ENCODE measurements around the gene FBXW4. TPM values are rescaled to one million over a fixed set of nuclear protein-coding genes. Genes with fewer than 3 reads are reported as not detected.
A peak's percentile ranks its signal among the peaks of the same experiment; 100 is the strongest.

Gene FBXW4, protein sequence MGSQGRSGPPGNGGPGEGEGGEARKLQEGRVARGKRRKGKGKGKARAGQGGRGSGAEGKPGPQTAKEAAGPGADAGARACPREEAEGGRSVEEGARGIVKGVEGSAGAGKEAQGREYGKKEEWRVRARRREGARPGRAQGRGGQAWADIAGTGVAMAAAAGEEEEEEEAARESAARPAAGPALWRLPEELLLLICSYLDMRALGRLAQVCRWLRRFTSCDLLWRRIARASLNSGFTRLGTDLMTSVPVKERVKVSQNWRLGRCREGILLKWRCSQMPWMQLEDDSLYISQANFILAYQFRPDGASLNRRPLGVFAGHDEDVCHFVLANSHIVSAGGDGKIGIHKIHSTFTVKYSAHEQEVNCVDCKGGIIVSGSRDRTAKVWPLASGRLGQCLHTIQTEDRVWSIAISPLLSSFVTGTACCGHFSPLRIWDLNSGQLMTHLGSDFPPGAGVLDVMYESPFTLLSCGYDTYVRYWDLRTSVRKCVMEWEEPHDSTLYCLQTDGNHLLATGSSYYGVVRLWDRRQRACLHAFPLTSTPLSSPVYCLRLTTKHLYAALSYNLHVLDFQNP
- total RNA-seq (32.0 TPM), polyA plus RNA-seq (32.9 TPM)
- long read RNA-seq, donor 1, result 0 reads
- long read RNA-seq, donor 2, result 0 reads
- long read RNA-seq, donor 3, partial matches to known transcripts, result 0 of 2 reads
- long read RNA-seq, donor 3, other reads (novel, unspliced or antisense), result 0 of 2 reads
- long read RNA-seq, donor 4, partial matches to known transcripts, result 0 of 2 reads
- long read RNA-seq, donor 4, other reads (novel, unspliced or antisense), result 0 of 2 reads
- long read RNA-seq, donor 5, transcript FBXW4-201 (9 exons, 2,483 nt), result major isoform, 5 of 5 reads
- long read RNA-seq, donor 5, partial matches to known transcripts, result 0 of 5 reads
- long read RNA-seq, donor 5, other reads (novel, unspliced or antisense), result 0 of 5 reads
- long read RNA-seq, donor 6, partial matches to known transcripts, result 0 of 5 reads
- long read RNA-seq, donor 6, other reads (novel, unspliced or antisense), result 0 of 5 reads
- long read RNA-seq, donor 7, partial matches to known transcripts, result 0 of 1 reads
- long read RNA-seq, donor 7, other reads (novel, unspliced or antisense), result 0 of 1 reads
- long read RNA-seq, donor 8, partial matches to known transcripts, result 5 of 7 reads
- long read RNA-seq, donor 8, other reads (novel, unspliced or antisense), result 0 of 7 reads
- long read RNA-seq, donor 9, partial matches to known transcripts, result 0 of 1 reads
- long read RNA-seq, donor 9, other reads (novel, unspliced or antisense), result 0 of 1 reads
- long read RNA-seq, donor 10, partial matches to known transcripts, result 0 of 1 reads
- long read RNA-seq, donor 10, other reads (novel, unspliced or antisense), result 0 of 1 reads

- no peaks in the 10 kb centered on the region for H3K27me3 ChIP-seq (ENCODE audit: control insufficient read depth in 2 of 2, insufficient read depth in 1 of 2, low read length in 1 of 2)
- no peaks in the 10 kb centered on the region for H3K9me3 ChIP-seq (ENCODE audit: control insufficient read depth in 2 of 2, insufficient read depth in 1 of 2, low read length in 1 of 2)
- H3K36me3 ChIP-seq (ENCODE audit: control insufficient read depth in 2 of 2, insufficient read depth in 2 of 2, low read length in 1 of 2), result peaks cover 0 to 3% of the 10 kb centered on the region in 2 donors
- peaks cover 7 to 11% of the 10 kb centered on the region in 2 donors for H3K4me1 ChIP-seq (ENCODE audit: control insufficient read depth in 2 of 2, insufficient read depth in 2 of 2, low read length in 2 of 2)
- peak within 1 kb of the TSS; percentile 77 to 91 for H3K4me3 ChIP-seq (ENCODE audit: low read length in 2 of 2)
- H3K27ac ChIP-seq (ENCODE audit: low read depth in 1 of 2, low read length in 1 of 2), result peak within 1 kb of the TSS; percentile 84 to 96
- 3% methylated on average over 70 of the region's 70 CpGs for WGBS
- peak in 8 of 9 donors; percentile 22 to 72 (median 50) for DNase-seq (ENCODE audit: low read depth in 6 of 9, low spot score in 9 of 9)
Observed at GRCh38 chr10:101694674-101695403, at the start of gene FBXW4. Gene FBXW4 (minus strand): TSS chr10:101695170. CDS start chr10:101695105, 65 bp downstream.

DNA sequence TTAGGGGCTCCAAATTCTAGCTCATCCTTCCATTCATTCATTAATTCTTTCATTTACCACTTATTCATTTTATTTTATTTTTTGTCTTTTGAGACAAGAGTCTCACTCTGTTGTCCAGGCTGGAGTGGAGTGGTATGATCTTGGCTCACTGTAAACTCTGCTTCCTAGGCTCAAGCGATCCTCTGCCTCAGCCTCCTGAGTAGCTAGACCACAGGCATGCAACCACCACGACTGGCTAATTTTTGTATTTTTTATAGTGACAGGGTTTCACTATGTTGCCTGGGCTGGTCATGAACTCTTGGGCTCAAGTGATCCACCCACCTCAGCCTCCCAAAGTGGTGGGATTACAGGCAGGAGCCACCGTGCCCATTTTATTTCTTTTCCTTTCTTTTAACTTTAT lies 49.3 kb upstream of the FBXW4 start:
- H3K27ac ChIP-seq (ENCODE audit: low read depth in 1 of 2, low read length in 1 of 2), result no peak overlapping the region
- H3K4me3 ChIP-seq (ENCODE audit: low read length in 2 of 2), result no peak overlapping the region
- H3K27me3 ChIP-seq (ENCODE audit: control insufficient read depth in 2 of 2, insufficient read depth in 1 of 2, low read length in 1 of 2), result peaks cover 2 to 18% of the 10 kb centered on the region in 2 donors
- no peaks in the 10 kb centered on the region for H3K9me3 ChIP-seq (ENCODE audit: control insufficient read depth in 2 of 2, insufficient read depth in 1 of 2, low read length in 1 of 2)
- H3K4me1 ChIP-seq (ENCODE audit: control insufficient read depth in 2 of 2, insufficient read depth in 2 of 2, low read length in 2 of 2), result no peaks in the 10 kb centered on the region
- H3K36me3 ChIP-seq (ENCODE audit: control insufficient read depth in 2 of 2, insufficient read depth in 2 of 2, low read length in 1 of 2), result no peaks in the 10 kb centered on the region
- WGBS, result 92% methylated on average over 3 of the region's 3 CpGs
- no peak for DNase-seq (ENCODE audit: low read depth in 6 of 9, low spot score in 9 of 9)

DNA sequence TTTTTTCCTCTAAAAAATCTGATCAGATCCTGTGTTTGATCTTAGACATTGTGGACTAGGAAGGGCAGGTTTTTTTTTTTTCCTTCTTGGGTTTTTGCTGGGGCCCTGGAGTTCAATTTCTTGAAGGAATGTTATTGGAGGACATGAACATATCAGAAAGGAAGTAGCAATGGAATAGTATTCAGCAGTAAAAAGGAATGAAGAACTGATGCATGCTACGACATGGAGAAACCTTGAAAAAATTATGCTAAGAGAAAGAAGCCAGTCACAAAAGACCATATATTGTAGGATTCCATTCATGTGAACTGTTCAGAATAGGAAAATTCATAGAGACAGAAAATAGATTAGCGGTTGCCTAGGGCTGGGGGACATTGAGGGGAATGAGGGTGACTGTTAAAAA lies 47.0 kb upstream of the FBXW4 start:
- H3K27me3 ChIP-seq (ENCODE audit: control insufficient read depth in 2 of 2, insufficient read depth in 1 of 2, low read length in 1 of 2), result peaks cover 2 to 16% of the 10 kb centered on the region in 2 donors
- no peak for DNase-seq (ENCODE audit: low read depth in 6 of 9, low spot score in 9 of 9)
- no peaks in the 10 kb centered on the region for H3K4me1 ChIP-seq (ENCODE audit: control insufficient read depth in 2 of 2, insufficient read depth in 2 of 2, low read length in 2 of 2)
- no peaks in the 10 kb centered on the region for H3K9me3 ChIP-seq (ENCODE audit: control insufficient read depth in 2 of 2, insufficient read depth in 1 of 2, low read length in 1 of 2)
- H3K27ac ChIP-seq (ENCODE audit: low read depth in 1 of 2, low read length in 1 of 2), result no peak overlapping the region
- no peaks in the 10 kb centered on the region for H3K36me3 ChIP-seq (ENCODE audit: control insufficient read depth in 2 of 2, insufficient read depth in 2 of 2, low read length in 1 of 2)
- H3K4me3 ChIP-seq (ENCODE audit: low read length in 2 of 2), result no peak overlapping the region
- WGBS, result 48% methylated on average over 2 of the region's 2 CpGs

GRCh38 chr10:101736666-101737065 lies 41.7 kb upstream of the FBXW4 start:
- no peak overlapping the region for H3K27ac ChIP-seq (ENCODE audit: low read depth in 1 of 2, low read length in 1 of 2)
- H3K36me3 ChIP-seq (ENCODE audit: control insufficient read depth in 2 of 2, insufficient read depth in 2 of 2, low read length in 1 of 2), result no peaks in the 10 kb centered on the region
- H3K27me3 ChIP-seq (ENCODE audit: control insufficient read depth in 2 of 2, insufficient read depth in 1 of 2, low read length in 1 of 2), result peaks cover 2 to 19% of the 10 kb centered on the region in 2 donors
- no peaks in the 10 kb centered on the region for H3K4me1 ChIP-seq (ENCODE audit: control insufficient read depth in 2 of 2, insufficient read depth in 2 of 2, low read length in 2 of 2)
- no peak for DNase-seq (ENCODE audit: low read depth in 6 of 9, low spot score in 9 of 9)
- 78% methylated on average over 3 of the region's 3 CpGs for WGBS
- H3K4me3 ChIP-seq (ENCODE audit: low read length in 2 of 2), result no peak overlapping the region
- no peaks in the 10 kb centered on the region for H3K9me3 ChIP-seq (ENCODE audit: control insufficient read depth in 2 of 2, insufficient read depth in 1 of 2, low read length in 1 of 2)

- Histone ChIP-seq H3K4me3 (ENCODE audit: low read length in 2 of 2) (no peak overlapping the region), H3K36me3 (ENCODE audit: control insufficient read depth in 2 of 2, insufficient read depth in 2 of 2, low read length in 1 of 2) (no peaks in the 10 kb centered on the region), H3K27me3 (ENCODE audit: control insufficient read depth in 2 of 2, insufficient read depth in 1 of 2, low read length in 1 of 2) (peaks cover 0 to 10% of the 10 kb centered on the region in 2 donors), H3K4me1 (ENCODE audit: control insufficient read depth in 2 of 2, insufficient read depth in 2 of 2, low read length in 2 of 2) (no peaks in the 10 kb centered on the region), H3K27ac (ENCODE audit: low read depth in 1 of 2, low read length in 1 of 2) (no peak overlapping the region), H3K9me3 (ENCODE audit: control insufficient read depth in 2 of 2, insufficient read depth in 1 of 2, low read length in 1 of 2) (no peaks in the 10 kb centered on the region)
- WGBS, result 87% methylated on average over 1 of the region's 1 CpG
- DNase-seq (ENCODE audit: low read depth in 6 of 9, low spot score in 9 of 9), result no peak
Observed at GRCh38 chr10:101732096-101732495, 37.1 kb upstream of the FBXW4 start.

DNA sequence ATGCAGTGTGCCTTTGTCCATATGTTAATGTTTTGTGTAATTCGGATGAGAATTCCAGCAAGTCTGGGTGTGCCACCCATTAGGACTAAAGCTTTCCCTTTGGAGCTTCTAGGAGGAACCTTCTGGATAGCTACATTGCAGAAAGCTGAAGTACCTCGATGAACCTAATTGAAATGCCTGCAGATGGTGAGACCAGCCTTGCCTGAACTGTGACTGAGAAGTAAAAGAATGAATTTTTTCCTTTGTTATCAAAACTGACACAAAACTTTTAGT lies 31.1 kb upstream of the FBXW4 start:
- no peaks in the 10 kb centered on the region for H3K4me1 ChIP-seq (ENCODE audit: control insufficient read depth in 2 of 2, insufficient read depth in 2 of 2, low read length in 2 of 2)
- no peaks in the 10 kb centered on the region for H3K36me3 ChIP-seq (ENCODE audit: control insufficient read depth in 2 of 2, insufficient read depth in 2 of 2, low read length in 1 of 2)
- H3K4me3 ChIP-seq (ENCODE audit: low read length in 2 of 2), result no peak overlapping the region
- no peak for DNase-seq (ENCODE audit: low read depth in 6 of 9, low spot score in 9 of 9)
- peaks cover 0 to 4% of the 10 kb centered on the region in 2 donors for H3K27me3 ChIP-seq (ENCODE audit: control insufficient read depth in 2 of 2, insufficient read depth in 1 of 2, low read length in 1 of 2)
- no peaks in the 10 kb centered on the region for H3K9me3 ChIP-seq (ENCODE audit: control insufficient read depth in 2 of 2, insufficient read depth in 1 of 2, low read length in 1 of 2)
- 94% methylated on average over 2 of the region's 2 CpGs for WGBS
- H3K27ac ChIP-seq (ENCODE audit: low read depth in 1 of 2, low read length in 1 of 2), result no peak overlapping the region

GRCh38 chr10:101725296-101726114 lies 30.5 kb upstream of the FBXW4 start:
- 90% methylated on average over 8 of the region's 8 CpGs for WGBS
- no peak for DNase-seq (ENCODE audit: low read depth in 6 of 9, low spot score in 9 of 9)
- H3K27ac ChIP-seq (ENCODE audit: low read depth in 1 of 2, low read length in 1 of 2), result no peak overlapping the region

DNA sequence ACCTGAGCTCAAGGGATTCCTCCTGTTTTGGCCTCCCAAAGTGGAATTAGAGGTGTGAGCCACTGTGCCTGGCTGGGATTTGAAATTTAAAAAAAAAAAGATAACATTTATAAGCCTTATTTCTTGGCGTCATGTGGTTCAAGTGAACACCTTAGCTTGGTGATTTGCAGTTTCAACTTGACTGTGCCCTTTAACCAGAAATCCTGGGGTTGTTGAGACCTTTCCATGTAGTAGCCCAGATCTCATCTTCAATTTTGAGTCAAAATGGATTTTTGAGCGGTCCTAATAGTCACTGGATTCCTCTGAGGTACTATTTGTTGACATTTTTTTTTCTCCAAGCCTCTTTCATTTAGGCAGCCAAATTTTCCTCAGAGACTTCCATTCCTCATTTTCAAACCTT lies 29.5 kb upstream of the FBXW4 start:
- no peaks in the 10 kb centered on the region for H3K4me1 ChIP-seq (ENCODE audit: control insufficient read depth in 2 of 2, insufficient read depth in 2 of 2, low read length in 2 of 2)
- 94% methylated on average over 2 of the region's 2 CpGs for WGBS
- H3K27ac ChIP-seq (ENCODE audit: low read depth in 1 of 2, low read length in 1 of 2), result no peak overlapping the region
- H3K36me3 ChIP-seq (ENCODE audit: control insufficient read depth in 2 of 2, insufficient read depth in 2 of 2, low read length in 1 of 2), result no peaks in the 10 kb centered on the region
- H3K4me3 ChIP-seq (ENCODE audit: low read length in 2 of 2), result no peak overlapping the region
- DNase-seq (ENCODE audit: low read depth in 6 of 9, low spot score in 9 of 9), result no peak
- H3K9me3 ChIP-seq (ENCODE audit: control insufficient read depth in 2 of 2, insufficient read depth in 1 of 2, low read length in 1 of 2), result no peaks in the 10 kb centered on the region
- H3K27me3 ChIP-seq (ENCODE audit: control insufficient read depth in 2 of 2, insufficient read depth in 1 of 2, low read length in 1 of 2), result peaks cover 2 to 4% of the 10 kb centered on the region in 2 donors

More at GRCh38 chr10:101725296-101726114, 30.5 kb upstream of the FBXW4 start:
- Histone ChIP-seq H3K9me3 (ENCODE audit: control insufficient read depth in 2 of 2, insufficient read depth in 1 of 2, low read length in 1 of 2) (no peaks in the 10 kb centered on the region), H3K4me1 (ENCODE audit: control insufficient read depth in 2 of 2, insufficient read depth in 2 of 2, low read length in 2 of 2) (no peaks in the 10 kb centered on the region), H3K27me3 (ENCODE audit: control insufficient read depth in 2 of 2, insufficient read depth in 1 of 2, low read length in 1 of 2) (peaks cover 0 to 4% of the 10 kb centered on the region in 2 donors), H3K4me3 (ENCODE audit: low read length in 2 of 2) (no peak overlapping the region), H3K36me3 (ENCODE audit: control insufficient read depth in 2 of 2, insufficient read depth in 2 of 2, low read length in 1 of 2) (no peaks in the 10 kb centered on the region)
